Caco-2 (cell line): ENCODE data around the gene CEP112. TPM values are rescaled to one million over a fixed set of nuclear protein-coding genes. Genes with fewer than 3 reads are reported as not detected.

ENCODE experiments used
- BruUV-seq: library from RNA; stranded (reverse); fragments of 400-500 nt; replicated peaks from 2 replicates; lab custom pipeline; 2021; lab: Mats Ljungman, UMichigan
- CTCF ChIA-PET: fragments of 300-600 bp; sonication (Branson Sonifier 250); formaldehyde crosslinking; loops from one replicate; lab custom pipeline; 2022; ENCODE audit warnings: antibody characterized with exemption; lab: Charles Lee
- POLR2A ChIA-PET: fragments of 300-600 bp; sonication (Branson Sonifier 250); formaldehyde crosslinking; loops from one replicate; lab custom pipeline; 2022; ENCODE audit warnings: antibody characterized with exemption; lab: Charles Lee
- DNase-seq, 2 experiments: peaks; one replicate each; pipeline versions ENCODE4 v3.0.0 to v3.0.0-alpha.2; 2020 to 2022
- H3K27me3 ChIP-seq: replicated peaks from 2 replicates; pipeline ENCODE4 v1.6.0; 2011; ENCODE audit warnings: low read length; ENCODE audit not compliant: control insufficient read depth, insufficient read depth
- H3K36me3 ChIP-seq: 2 replicates; pipeline ENCODE4 v1.5.1; 2011; ENCODE audit warnings: low read length; ENCODE audit not compliant: control insufficient read depth, insufficient read depth
- H3K4me1 ChIP-seq: fragments of 250-450 bp; sonication (Bioruptor Pico); 2 replicates; pipeline ENCODE4 v1.5.1; 2020; ENCODE audit warnings: mild to moderate bottlenecking
- H3K4me3 ChIP-seq: 2 replicates; pipeline ENCODE4 v1.5.1; 2011; ENCODE audit warnings: low read depth, mild to moderate bottlenecking, control low read depth, low read length
- H3K9me3 ChIP-seq: fragments of 250-450 bp; sonication (Bioruptor Pico); 2 replicates; pipeline ENCODE4 v1.5.1; 2020; ENCODE audit warnings: mild to moderate bottlenecking, moderate library complexity
- H3K27ac Mint-ChIP-seq: one replicate; pipeline ENCODE4 v1.8.0; 2022; ENCODE audit warnings: mixed read lengths; ENCODE audit not compliant: unreplicated experiment
- H3K27me3 Mint-ChIP-seq: one replicate; pipeline ENCODE4 v1.8.0; 2022; ENCODE audit warnings: mixed read lengths; ENCODE audit not compliant: insufficient read depth, unreplicated experiment
- H3K36me3 Mint-ChIP-seq: one replicate; pipeline ENCODE4 v1.8.0; 2022; ENCODE audit warnings: mild to moderate bottlenecking, mixed read lengths; ENCODE audit not compliant: insufficient read depth, unreplicated experiment
- H3K4me1 Mint-ChIP-seq: one replicate; pipeline ENCODE4 v1.8.0; 2022; ENCODE audit warnings: low read depth, mixed read lengths; ENCODE audit not compliant: unreplicated experiment
- H3K4me3 Mint-ChIP-seq: one replicate; pipeline ENCODE4 v1.8.0; 2022; ENCODE audit warnings: mild to moderate bottlenecking, moderate library complexity, mixed read lengths; ENCODE audit not compliant: unreplicated experiment
- H3K9me3 Mint-ChIP-seq: one replicate; pipeline ENCODE4 v1.8.0; 2022; ENCODE audit warnings: mixed read lengths; ENCODE audit not compliant: unreplicated experiment
- intact Hi-C: fragments of 100-400 bp; cut with micrococcal nuclease; formaldehyde crosslinking; loops from one replicate; pipeline ENCODE4 v1.10.0; 2022; ENCODE audit not compliant: unreplicated experiment
- total RNA-seq: library from RNA; stranded (reverse); gene quantifications from 2 replicates; pipeline ENCODE4 v1.2.3, GENCODE V29; 2022
- TF ChIP-seq, protein P1 (sequence below), 2 experiments: fragments of 200-600 bp in 1 of 2; IDR thresholded peaks; 1 replicate in 1 of 2; 2 replicates in 1 of 2; pipeline versions ENCODE4 v1.5.1 to v1.8.0; 2011 to 2022; ENCODE audit warnings: antibody characterized with exemption in 1 of 2, control low read depth in 1 of 2, inconsistent platforms in 1 of 2, low read depth in 1 of 2, low read length in 1 of 2, mild to moderate bottlenecking in 1 of 2, moderate library complexity in 1 of 2; ENCODE audit not compliant: insufficient read depth in 1 of 2, severe bottlenecking in 1 of 2, unreplicated experiment in 1 of 2

CEP112 gene
- total RNA-seq, 1 experiment from 2014 or later, result 4.7 TPM

DNA sequence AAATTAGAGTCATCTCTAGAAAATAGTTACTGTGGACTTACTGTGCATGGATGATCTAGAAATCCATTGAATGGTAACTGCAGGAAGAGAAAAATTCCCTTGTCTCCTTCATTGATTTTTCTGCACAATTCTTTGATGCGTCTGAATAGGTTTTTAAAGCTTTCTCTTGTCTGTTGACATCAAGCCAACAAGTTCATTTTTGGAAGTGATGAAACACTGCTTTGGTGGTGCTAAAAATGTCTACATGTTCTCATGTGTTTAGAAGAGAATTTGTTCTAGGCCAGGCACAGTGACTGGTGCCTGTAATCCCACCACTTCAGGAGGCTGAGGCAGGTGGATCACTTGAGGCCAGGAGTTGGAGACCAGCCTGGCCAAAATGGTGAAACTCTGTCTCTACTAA, 573.4 kb downstream of the CEP112 start:
- intact Hi-C loops, result no loop called here
- no peak overlapping the region for H3K27ac Mint-ChIP-seq
- ChIA-PET POLR2A (no interaction called here), CTCF (no interaction called here)
- TF ChIP-seq, protein P1, sequence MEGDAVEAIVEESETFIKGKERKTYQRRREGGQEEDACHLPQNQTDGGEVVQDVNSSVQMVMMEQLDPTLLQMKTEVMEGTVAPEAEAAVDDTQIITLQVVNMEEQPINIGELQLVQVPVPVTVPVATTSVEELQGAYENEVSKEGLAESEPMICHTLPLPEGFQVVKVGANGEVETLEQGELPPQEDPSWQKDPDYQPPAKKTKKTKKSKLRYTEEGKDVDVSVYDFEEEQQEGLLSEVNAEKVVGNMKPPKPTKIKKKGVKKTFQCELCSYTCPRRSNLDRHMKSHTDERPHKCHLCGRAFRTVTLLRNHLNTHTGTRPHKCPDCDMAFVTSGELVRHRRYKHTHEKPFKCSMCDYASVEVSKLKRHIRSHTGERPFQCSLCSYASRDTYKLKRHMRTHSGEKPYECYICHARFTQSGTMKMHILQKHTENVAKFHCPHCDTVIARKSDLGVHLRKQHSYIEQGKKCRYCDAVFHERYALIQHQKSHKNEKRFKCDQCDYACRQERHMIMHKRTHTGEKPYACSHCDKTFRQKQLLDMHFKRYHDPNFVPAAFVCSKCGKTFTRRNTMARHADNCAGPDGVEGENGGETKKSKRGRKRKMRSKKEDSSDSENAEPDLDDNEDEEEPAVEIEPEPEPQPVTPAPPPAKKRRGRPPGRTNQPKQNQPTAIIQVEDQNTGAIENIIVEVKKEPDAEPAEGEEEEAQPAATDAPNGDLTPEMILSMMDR (IDR thresholded peaks at IDR 0.05; ENCODE audit: insufficient read depth in 1 of 2, low read depth in 1 of 2, low read length in 1 of 2, severe bottlenecking in 1 of 2, unreplicated experiment in 1 of 2), result no peak
- H3K4me1 Mint-ChIP-seq, result no peaks in the 10 kb centered on the region
- Histone ChIP-seq H3K36me3 (no peaks in the 10 kb centered on the region), H3K4me3 (no peak overlapping the region), H3K9me3 (no peaks in the 10 kb centered on the region), H3K4me1 (no peaks in the 10 kb centered on the region), H3K27me3 (no peaks in the 10 kb centered on the region)
- BruUV-seq, result no TSS peak
- H3K27me3 Mint-ChIP-seq, result no peaks in the 10 kb centered on the region
- no peak overlapping the region for H3K4me3 Mint-ChIP-seq
- no peaks in the 10 kb centered on the region for H3K9me3 Mint-ChIP-seq
- no peak for DNase-seq
- H3K36me3 Mint-ChIP-seq, result no peaks in the 10 kb centered on the region

DNA sequence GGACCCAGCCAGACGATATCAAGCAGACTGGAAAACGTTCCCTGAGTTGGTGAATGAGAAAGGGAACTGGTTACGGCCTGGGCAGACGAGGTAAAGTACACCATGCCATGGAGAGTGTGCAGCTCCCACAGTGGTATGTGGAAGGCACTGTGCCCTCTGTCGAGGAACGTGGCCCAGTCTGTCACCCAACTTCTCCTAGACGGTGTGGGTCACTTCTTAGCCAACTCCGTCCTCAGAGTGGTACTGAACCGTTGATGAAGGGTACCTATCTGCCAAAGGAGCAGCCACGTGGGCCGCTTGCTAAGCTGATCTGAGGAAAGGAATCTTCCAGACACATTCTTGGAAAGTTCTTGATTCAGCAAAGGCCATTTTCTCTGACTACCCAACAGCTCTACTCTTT, 574.4 kb downstream of the CEP112 start:
- BruUV-seq, result no TSS peak
- no peak for DNase-seq
- TF ChIP-seq, protein P1 (IDR thresholded peaks at IDR 0.05; ENCODE audit: insufficient read depth in 1 of 2, low read depth in 1 of 2, low read length in 1 of 2, severe bottlenecking in 1 of 2, unreplicated experiment in 1 of 2), result no peak
- H3K36me3 ChIP-seq, result no peaks in the 10 kb centered on the region
- H3K27me3 ChIP-seq, result no peaks in the 10 kb centered on the region
- Mint-ChIP-seq H3K9me3 (no peaks in the 10 kb centered on the region), H3K36me3 (no peaks in the 10 kb centered on the region), H3K4me3 (no peak overlapping the region), H3K4me1 (no peaks in the 10 kb centered on the region), H3K27me3 (no peaks in the 10 kb centered on the region), H3K27ac (no peak overlapping the region)
- intact Hi-C loops, result no loop called here
- ChIA-PET CTCF (no interaction called here), POLR2A (no interaction called here)
- no peak overlapping the region for H3K4me3 ChIP-seq
- no peaks in the 10 kb centered on the region for H3K9me3 ChIP-seq
- no peaks in the 10 kb centered on the region for H3K4me1 ChIP-seq

DNA sequence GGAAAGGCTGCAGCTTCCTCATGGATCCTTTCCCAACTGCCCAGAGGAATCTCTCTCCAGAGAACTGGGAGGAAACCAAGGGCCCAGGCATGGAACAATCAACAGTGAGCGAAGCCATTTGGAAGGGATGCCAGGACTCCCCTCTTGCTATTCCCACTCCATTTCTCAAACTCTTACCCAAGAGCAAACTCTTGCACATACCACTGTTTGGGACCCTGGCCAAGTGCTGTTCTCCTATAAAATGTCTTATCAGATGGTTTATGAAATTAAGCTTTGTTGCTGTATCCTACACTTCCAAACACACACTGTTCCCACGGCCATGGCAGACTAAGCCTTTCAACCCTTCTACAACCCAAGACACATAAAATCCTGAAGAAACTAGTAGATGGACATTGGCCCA, 582.2 kb downstream of the CEP112 start:
- no peak overlapping the region for H3K4me3 Mint-ChIP-seq
- BruUV-seq, result no TSS peak
- POLR2A ChIA-PET, result interaction anchor here (0.6 to 0.8 kb wide), 2 partner anchors 60 to 448 kb away, joined by 3 to 4 read pairs; no protein-coding TSS in a partner anchor
- H3K27me3 Mint-ChIP-seq, result no peaks in the 10 kb centered on the region
- DNase-seq, result no peak
- H3K27ac Mint-ChIP-seq, result no peak overlapping the region
- Histone ChIP-seq H3K9me3 (no peaks in the 10 kb centered on the region), H3K4me3 (no peak overlapping the region), H3K36me3 (no peaks in the 10 kb centered on the region), H3K4me1 (no peaks in the 10 kb centered on the region), H3K27me3 (no peaks in the 10 kb centered on the region)
- intact Hi-C loops, result no loop called here
- no peaks in the 10 kb centered on the region for H3K4me1 Mint-ChIP-seq
- no peaks in the 10 kb centered on the region for H3K9me3 Mint-ChIP-seq
- CTCF ChIA-PET, result no interaction called here
- TF ChIP-seq, protein P1 (IDR thresholded peaks at IDR 0.05; ENCODE audit: insufficient read depth in 1 of 2, low read depth in 1 of 2, low read length in 1 of 2, severe bottlenecking in 1 of 2, unreplicated experiment in 1 of 2), result no peak
- H3K36me3 Mint-ChIP-seq, result no peaks in the 10 kb centered on the region
